ENCODE results near the gene HEMGN. TPM values are rescaled to one million over a fixed set of nuclear protein-coding genes. Genes with fewer than 3 reads are reported as not detected.

Gene HEMGN
- total and polyA plus RNA-seq, 2 experiments from 2014 or later: not detected

DNA sequence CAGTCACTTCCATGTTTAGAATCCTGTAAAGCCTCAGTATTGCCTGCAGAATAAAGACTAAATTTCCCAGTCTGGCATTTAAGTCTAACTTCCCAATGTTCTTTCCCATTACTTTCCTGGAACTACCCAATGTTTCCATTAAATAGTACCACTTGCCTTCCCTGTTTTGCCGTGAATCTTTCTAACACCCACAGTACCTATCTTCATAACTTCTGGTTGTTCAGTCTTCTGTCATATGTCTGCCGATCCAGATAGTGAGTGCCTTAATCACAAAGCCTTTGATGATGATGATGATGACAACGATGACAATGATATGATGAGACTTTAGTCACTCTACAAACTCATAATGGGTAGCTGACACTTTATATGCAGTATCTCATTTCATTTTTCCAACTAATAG is 6.6 kb upstream of the HEMGN start:
- no peak for DNase-seq (ENCODE audit: low spot score)
- no peak overlapping the region for H3K27ac ChIP-seq
- no peaks in the 10 kb centered on the region for H3K4me1 ChIP-seq (ENCODE audit: insufficient read depth)
- H4K20me1 ChIP-seq (ENCODE audit: insufficient read depth, poor library complexity, severe bottlenecking): no peaks in the 10 kb centered on the region
- 80% methylated on average over 3 of the region's 3 CpGs for WGBS (ENCODE audit: low lambda C conversion rate, missing lambda C conversion rate)
- H3K4me2 ChIP-seq: no peak overlapping the region
- H2AFZ ChIP-seq: no peak overlapping the region
- no peaks in the 10 kb centered on the region for H3K9me2 ChIP-seq (replicated peaks; ENCODE audit: insufficient read depth)
- TF ChIP-seq EZH2 (IDR thresholded peaks at IDR 0.05; ENCODE audit: borderline replicate concordance) (no peak), EZH2phosphoT487 (IDR thresholded peaks at IDR 0.05; ENCODE audit: low read depth, severe bottlenecking, unreplicated experiment) (no peak)
- TF ChIP-seq, protein P1, sequence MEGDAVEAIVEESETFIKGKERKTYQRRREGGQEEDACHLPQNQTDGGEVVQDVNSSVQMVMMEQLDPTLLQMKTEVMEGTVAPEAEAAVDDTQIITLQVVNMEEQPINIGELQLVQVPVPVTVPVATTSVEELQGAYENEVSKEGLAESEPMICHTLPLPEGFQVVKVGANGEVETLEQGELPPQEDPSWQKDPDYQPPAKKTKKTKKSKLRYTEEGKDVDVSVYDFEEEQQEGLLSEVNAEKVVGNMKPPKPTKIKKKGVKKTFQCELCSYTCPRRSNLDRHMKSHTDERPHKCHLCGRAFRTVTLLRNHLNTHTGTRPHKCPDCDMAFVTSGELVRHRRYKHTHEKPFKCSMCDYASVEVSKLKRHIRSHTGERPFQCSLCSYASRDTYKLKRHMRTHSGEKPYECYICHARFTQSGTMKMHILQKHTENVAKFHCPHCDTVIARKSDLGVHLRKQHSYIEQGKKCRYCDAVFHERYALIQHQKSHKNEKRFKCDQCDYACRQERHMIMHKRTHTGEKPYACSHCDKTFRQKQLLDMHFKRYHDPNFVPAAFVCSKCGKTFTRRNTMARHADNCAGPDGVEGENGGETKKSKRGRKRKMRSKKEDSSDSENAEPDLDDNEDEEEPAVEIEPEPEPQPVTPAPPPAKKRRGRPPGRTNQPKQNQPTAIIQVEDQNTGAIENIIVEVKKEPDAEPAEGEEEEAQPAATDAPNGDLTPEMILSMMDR (IDR thresholded peaks at IDR 0.05; ENCODE audit: poor library complexity): no peak
- H3K36me3 ChIP-seq (replicated peaks; ENCODE audit: insufficient read depth, low read depth): no peaks in the 10 kb centered on the region
- H3K79me2 ChIP-seq: no peaks in the 10 kb centered on the region
- no peak overlapping the region for H3K4me3 ChIP-seq
- peaks cover 51% of the 10 kb centered on the region for H3K27me3 ChIP-seq
- H3K9me3 ChIP-seq (ENCODE audit: low read depth): no peaks in the 10 kb centered on the region

DNA sequence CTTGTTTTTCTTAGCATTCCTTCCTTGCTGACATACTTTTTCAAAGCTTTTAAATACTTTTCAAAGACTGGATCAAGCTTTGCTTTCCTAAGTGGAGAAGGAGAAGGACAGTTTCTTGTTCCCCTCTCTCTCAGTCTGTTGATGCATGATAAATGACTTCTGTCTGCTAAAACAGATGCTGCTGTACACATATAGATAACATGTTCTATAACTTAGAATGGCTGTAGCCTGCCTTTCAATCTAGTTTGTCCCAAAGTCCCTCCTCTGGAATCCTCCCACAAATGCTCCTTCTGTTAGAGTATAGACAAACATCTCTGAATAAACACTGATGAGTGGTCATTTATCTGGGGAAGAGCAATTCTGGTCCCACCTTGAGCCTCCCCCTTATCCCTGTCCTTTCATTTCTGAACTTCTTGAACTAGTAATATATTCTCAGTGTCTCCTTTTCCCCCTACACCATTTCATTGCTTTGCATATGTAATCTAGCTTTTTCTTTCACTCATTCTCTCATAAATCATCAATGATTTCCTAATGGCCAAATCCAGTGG is 5.4 kb upstream of the HEMGN start:
- H3K79me2 ChIP-seq: no peaks in the 10 kb centered on the region
- H3K4me3 ChIP-seq: no peak overlapping the region
- no peaks in the 10 kb centered on the region for H3K9me2 ChIP-seq (replicated peaks; ENCODE audit: insufficient read depth)
- H3K9me3 ChIP-seq (ENCODE audit: low read depth): no peaks in the 10 kb centered on the region
- no peak overlapping the region for H3K4me2 ChIP-seq
- peaks cover 62% of the 10 kb centered on the region for H3K27me3 ChIP-seq
- no peak for TF ChIP-seq EZH2 (IDR thresholded peaks at IDR 0.05; ENCODE audit: borderline replicate concordance)
- TF ChIP-seq, protein P1 (IDR thresholded peaks at IDR 0.05; ENCODE audit: poor library complexity): no peak
- TF ChIP-seq EZH2phosphoT487 (IDR thresholded peaks at IDR 0.05; ENCODE audit: low read depth, severe bottlenecking, unreplicated experiment): no peak
- no peaks in the 10 kb centered on the region for H4K20me1 ChIP-seq (ENCODE audit: insufficient read depth, poor library complexity, severe bottlenecking)
- no peaks in the 10 kb centered on the region for H3K4me1 ChIP-seq (ENCODE audit: insufficient read depth)
- H2AFZ ChIP-seq: no peak overlapping the region
- no peaks in the 10 kb centered on the region for H3K36me3 ChIP-seq (replicated peaks; ENCODE audit: insufficient read depth, low read depth)
- DNase-seq (ENCODE audit: low spot score): no peak
- H3K27ac ChIP-seq: no peak overlapping the region

DNA sequence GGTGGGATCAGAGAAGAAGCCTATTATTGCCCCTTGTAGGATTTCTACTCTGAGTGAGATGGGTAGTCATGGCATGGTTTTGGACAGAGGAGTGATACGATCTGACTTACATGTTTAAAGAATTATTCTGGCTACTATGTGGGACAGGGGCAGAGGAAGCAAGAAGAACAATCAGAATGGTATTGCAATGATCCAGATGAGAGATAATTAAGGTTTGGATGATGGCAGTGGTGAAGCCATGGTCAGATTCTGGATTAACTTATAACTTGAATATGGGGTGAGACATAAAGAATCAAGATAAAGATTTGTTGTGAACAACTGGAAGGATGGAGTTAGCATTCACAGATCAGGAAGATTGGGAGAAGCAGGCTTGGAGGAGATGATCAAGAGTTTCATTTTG is 3.4 kb upstream of the HEMGN start:
- Histone ChIP-seq H3K79me2 (no peaks in the 10 kb centered on the region), H3K9me3 (ENCODE audit: low read depth) (no peaks in the 10 kb centered on the region), H3K9me2 (replicated peaks; ENCODE audit: insufficient read depth) (no peaks in the 10 kb centered on the region), H3K27me3 (peaks cover 80% of the 10 kb centered on the region), H3K36me3 (replicated peaks; ENCODE audit: insufficient read depth, low read depth) (no peaks in the 10 kb centered on the region), H3K27ac (no peak overlapping the region), H3K4me3 (no peak overlapping the region), H4K20me1 (ENCODE audit: insufficient read depth, poor library complexity, severe bottlenecking) (no peaks in the 10 kb centered on the region), H2AFZ (no peak overlapping the region), H3K4me1 (ENCODE audit: insufficient read depth) (no peaks in the 10 kb centered on the region), H3K4me2 (no peak overlapping the region)
- DNase-seq (ENCODE audit: low spot score): no peak
- WGBS (ENCODE audit: low lambda C conversion rate, missing lambda C conversion rate): 92% methylated on average over 1 of the region's 1 CpG
- TF ChIP-seq, protein P1 (IDR thresholded peaks at IDR 0.05; ENCODE audit: poor library complexity): no peak
- no peak for TF ChIP-seq EZH2 (IDR thresholded peaks at IDR 0.05; ENCODE audit: borderline replicate concordance)

DNA sequence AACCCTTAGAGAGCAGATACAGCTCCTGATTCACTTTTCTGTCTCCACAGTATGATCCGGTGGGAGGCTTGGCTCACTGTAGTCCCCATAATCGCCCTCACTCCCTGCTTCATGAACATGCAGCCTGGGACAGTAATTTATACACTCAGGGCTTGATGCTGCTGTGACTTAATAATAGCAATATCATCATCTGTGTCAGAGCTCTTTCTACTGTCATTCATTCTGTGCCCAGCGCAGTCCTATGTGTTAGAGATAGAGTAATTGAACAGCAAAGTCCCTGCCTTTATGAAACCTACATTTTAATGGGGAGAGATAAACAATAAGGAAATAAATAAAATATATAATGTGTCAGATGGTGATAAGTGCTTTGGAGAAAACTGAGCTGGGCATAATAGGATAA is 2.8 kb upstream of the HEMGN start:
- Histone ChIP-seq H3K4me2 (no peak overlapping the region), H3K27ac (no peak overlapping the region), H3K27me3 (peaks cover 86% of the 10 kb centered on the region), H3K4me1 (ENCODE audit: insufficient read depth) (no peaks in the 10 kb centered on the region), H3K4me3 (no peak overlapping the region), H3K36me3 (replicated peaks; ENCODE audit: insufficient read depth, low read depth) (no peaks in the 10 kb centered on the region), H2AFZ (no peak overlapping the region), H3K9me3 (ENCODE audit: low read depth) (no peaks in the 10 kb centered on the region), H4K20me1 (ENCODE audit: insufficient read depth, poor library complexity, severe bottlenecking) (no peaks in the 10 kb centered on the region), H3K9me2 (replicated peaks; ENCODE audit: insufficient read depth) (no peaks in the 10 kb centered on the region), H3K79me2 (no peaks in the 10 kb centered on the region)
- DNase-seq (ENCODE audit: low spot score): no peak
- 70% methylated on average over 3 of the region's 3 CpGs for WGBS (ENCODE audit: low lambda C conversion rate, missing lambda C conversion rate)
- no peak for TF ChIP-seq EZH2 (IDR thresholded peaks at IDR 0.05; ENCODE audit: borderline replicate concordance)
- TF ChIP-seq, protein P1 (IDR thresholded peaks at IDR 0.05; ENCODE audit: poor library complexity): no peak
- no peak for TF ChIP-seq EZH2phosphoT487 (IDR thresholded peaks at IDR 0.05; ENCODE audit: low read depth, severe bottlenecking, unreplicated experiment)

Measured in hepatocyte (in vitro differentiated cells).